CD8-positive, alpha-beta memory T cell (primary cell): Measurements from ENCODE around the gene HLCS. TPM values are rescaled to one million over a fixed set of nuclear protein-coding genes. Genes with fewer than 3 reads are reported as not detected.
A peak's percentile ranks its signal among the peaks of the same experiment; 100 is the strongest.

Experiments used
- CTCF ChIA-PET: fragments of 350-600 bp; sonication (Branson Sonifier 250); formaldehyde crosslinking; loops from one replicate; lab custom pipeline; 2021; ENCODE audit warnings: antibody characterized with exemption; lab: Charles Lee
- POLR2A ChIA-PET: fragments of 350-600 bp; sonication (Branson Sonifier 250); formaldehyde crosslinking; loops from one replicate; lab custom pipeline; 2021; ENCODE audit warnings: antibody characterized with exemption; lab: Charles Lee
- DNase-seq, 5 donors: peaks; one replicate each; pipeline versions ENCODE4 v3.0.0 to v3.0.0-alpha.2; 2020 to 2022; ENCODE audit warnings: mixed read lengths in 1 of 5
- H3K27ac ChIP-seq: one replicate; pipeline ENCODE4 v1.7.0; 2013; ENCODE audit warnings: low read depth, mild to moderate bottlenecking, low read length, moderate library complexity
- H3K27me3 ChIP-seq: 2 replicates; pipeline ENCODE4 v1.7.0; 2013; ENCODE audit warnings: low read length, mild to moderate bottlenecking; ENCODE audit not compliant: insufficient read depth, poor library complexity, severe bottlenecking
- H3K36me3 ChIP-seq: 2 replicates; pipeline ENCODE4 v1.7.0; 2013; ENCODE audit warnings: mild to moderate bottlenecking, low read length, moderate library complexity; ENCODE audit not compliant: insufficient read depth
- H3K4me1 ChIP-seq: 2 replicates; pipeline ENCODE4 v1.7.0; 2013; ENCODE audit warnings: mild to moderate bottlenecking, low read length, moderate library complexity; ENCODE audit not compliant: insufficient read depth
- H3K4me3 ChIP-seq: 2 replicates; pipeline ENCODE4 v1.7.0; 2013; ENCODE audit warnings: mild to moderate bottlenecking, low read length
- H3K9me3 ChIP-seq: 2 replicates; pipeline ENCODE4 v1.7.0; 2013; ENCODE audit warnings: mild to moderate bottlenecking, low read length
- H3K27ac Mint-ChIP-seq, 8 donors: one replicate each; pipeline ENCODE4 v1.8.0; 2020 to 2021; ENCODE audit warnings: mixed read lengths in 8 of 8, mild to moderate bottlenecking in 6 of 8, inconsistent platforms in 3 of 8, moderate library complexity in 3 of 8
- H3K27me3 Mint-ChIP-seq, 2 donors: one replicate each; pipeline ENCODE4 v1.8.0; 2020 to 2021; ENCODE audit warnings: mixed read lengths in 2 of 2, mild to moderate bottlenecking in 1 of 2, moderate library complexity in 1 of 2
- H3K36me3 Mint-ChIP-seq, 3 donors: one replicate each; pipeline ENCODE4 v1.8.0; 2020 to 2021; ENCODE audit warnings: mixed read lengths in 3 of 3, inconsistent platforms in 1 of 3, mild to moderate bottlenecking in 1 of 3
- H3K4me1 Mint-ChIP-seq, 3 donors: one replicate each; pipeline ENCODE4 v1.8.0; 2020 to 2021; ENCODE audit warnings: mixed read lengths in 3 of 3, inconsistent platforms in 1 of 3, mild to moderate bottlenecking in 1 of 3
- H3K4me3 Mint-ChIP-seq, 7 donors: one replicate each; pipeline ENCODE4 v1.8.0; 2020 to 2021; ENCODE audit warnings: mixed read lengths in 7 of 7, mild to moderate bottlenecking in 6 of 7, moderate library complexity in 4 of 7, inconsistent platforms in 2 of 7
- H3K9me3 Mint-ChIP-seq, 5 donors: one replicate each; pipeline ENCODE4 v1.8.0; 2020 to 2022; ENCODE audit warnings: mixed read lengths in 5 of 5, mild to moderate bottlenecking in 3 of 5, moderate library complexity in 2 of 5, inconsistent platforms in 1 of 5
- polyA plus RNA-seq: library from polyadenylated mRNA; unstranded; fragments of 300-500 nt; fragmentation: Illumina TruSeq; gene quantifications from one replicate; pipeline ENCODE4 v1.2.3, GENCODE V29; 2021
- total RNA-seq, 2 experiments: library from RNA; stranded (reverse); gene quantifications; one replicate each; pipeline ENCODE4 v1.2.3, GENCODE V29; 2021

Gene HLCS
- total and polyA plus RNA-seq, 3 experiments from 2014 or later = 12.7 to 14.7 (median 13.4) TPM

DNA sequence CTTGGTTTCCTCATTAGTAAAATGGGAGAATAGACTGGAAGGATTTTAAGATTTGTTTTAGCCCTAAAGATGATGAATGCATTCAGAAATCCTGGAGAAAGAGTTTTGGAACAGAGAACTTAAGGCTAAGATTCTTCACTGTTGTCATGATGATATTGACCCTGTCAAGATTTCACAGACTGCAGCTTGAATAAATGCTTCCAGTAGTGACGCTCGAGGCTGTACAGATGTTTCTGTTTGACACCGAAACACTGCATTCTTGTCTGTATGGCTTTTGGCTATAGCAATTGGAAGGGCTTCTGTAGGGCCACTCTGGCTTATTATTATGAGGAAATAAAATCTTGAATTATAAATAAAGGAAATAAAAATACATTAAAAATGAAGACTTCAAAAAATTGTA is 241.8 kb downstream of the HLCS start:
- peaks cover 20 to 26% of the 10 kb centered on the region in 2 donors for H3K27me3 Mint-ChIP-seq
- H3K9me3 Mint-ChIP-seq = no peaks in the 10 kb centered on the region
- H3K4me3 ChIP-seq = no peak overlapping the region
- peaks cover 4% of the 10 kb centered on the region for H3K27me3 ChIP-seq
- H3K9me3 ChIP-seq = no peaks in the 10 kb centered on the region
- no peak for DNase-seq
- H3K36me3 Mint-ChIP-seq = no peaks in the 10 kb centered on the region
- H3K4me1 ChIP-seq = no peaks in the 10 kb centered on the region
- CTCF ChIA-PET = no interaction called here
- POLR2A ChIA-PET = no interaction called here
- no peaks in the 10 kb centered on the region for H3K4me1 Mint-ChIP-seq
- H3K36me3 ChIP-seq = no peaks in the 10 kb centered on the region
- no peak overlapping the region for H3K27ac Mint-ChIP-seq
- H3K27ac ChIP-seq = no peak overlapping the region
- no peak overlapping the region for H3K4me3 Mint-ChIP-seq

- Histone ChIP-seq H3K4me1 (no peaks in the 10 kb centered on the region), H3K27ac (no peak overlapping the region), H3K27me3 (peaks cover 7% of the 10 kb centered on the region), H3K4me3 (no peak overlapping the region), H3K36me3 (no peaks in the 10 kb centered on the region), H3K9me3 (no peaks in the 10 kb centered on the region)
- Mint-ChIP-seq H3K27me3 (peaks cover 26 to 32% of the 10 kb centered on the region in 2 donors), H3K4me3 (no peak overlapping the region), H3K4me1 (no peaks in the 10 kb centered on the region), H3K27ac (no peak overlapping the region), H3K9me3 (no peaks in the 10 kb centered on the region), H3K36me3 (no peaks in the 10 kb centered on the region)
- no peak for DNase-seq
- ChIA-PET CTCF (no interaction called here), POLR2A (no interaction called here)
Measured at GRCh38 chr21:36723371-36723881, 243.0 kb downstream of the HLCS start.

- Histone ChIP-seq H3K27ac (no peak overlapping the region), H3K9me3 (no peaks in the 10 kb centered on the region), H3K4me3 (no peak overlapping the region), H3K4me1 (no peaks in the 10 kb centered on the region), H3K36me3 (no peaks in the 10 kb centered on the region), H3K27me3 (peaks cover 11% of the 10 kb centered on the region)
- CTCF ChIA-PET = no interaction called here
- POLR2A ChIA-PET = no interaction called here
- Mint-ChIP-seq H3K9me3 (no peaks in the 10 kb centered on the region), H3K4me3 (no peak overlapping the region), H3K27ac (no peak overlapping the region), H3K36me3 (no peaks in the 10 kb centered on the region), H3K27me3 (peaks cover 28 to 37% of the 10 kb centered on the region in 2 donors), H3K4me1 (no peaks in the 10 kb centered on the region)
- no peak for DNase-seq
Measured at GRCh38 chr21:36722370-36723368, 243.8 kb downstream of the HLCS start.

- no peak for DNase-seq
- Histone ChIP-seq H3K4me3 (no peak overlapping the region), H3K27me3 (peaks cover 6% of the 10 kb centered on the region), H3K36me3 (no peaks in the 10 kb centered on the region), H3K9me3 (no peaks in the 10 kb centered on the region), H3K27ac (no peak overlapping the region), H3K4me1 (no peaks in the 10 kb centered on the region)
- H3K27ac Mint-ChIP-seq = no peak overlapping the region
- H3K27me3 Mint-ChIP-seq = peaks cover 28 to 37% of the 10 kb centered on the region in 2 donors
- no peaks in the 10 kb centered on the region for H3K36me3 Mint-ChIP-seq
- H3K4me1 Mint-ChIP-seq = no peaks in the 10 kb centered on the region
- ChIA-PET POLR2A (no interaction called here), CTCF (no interaction called here)
- H3K4me3 Mint-ChIP-seq = no peak overlapping the region
- H3K9me3 Mint-ChIP-seq = no peaks in the 10 kb centered on the region
Measured at GRCh38 chr21:36721817-36722216, 244.7 kb downstream of the HLCS start.

DNA sequence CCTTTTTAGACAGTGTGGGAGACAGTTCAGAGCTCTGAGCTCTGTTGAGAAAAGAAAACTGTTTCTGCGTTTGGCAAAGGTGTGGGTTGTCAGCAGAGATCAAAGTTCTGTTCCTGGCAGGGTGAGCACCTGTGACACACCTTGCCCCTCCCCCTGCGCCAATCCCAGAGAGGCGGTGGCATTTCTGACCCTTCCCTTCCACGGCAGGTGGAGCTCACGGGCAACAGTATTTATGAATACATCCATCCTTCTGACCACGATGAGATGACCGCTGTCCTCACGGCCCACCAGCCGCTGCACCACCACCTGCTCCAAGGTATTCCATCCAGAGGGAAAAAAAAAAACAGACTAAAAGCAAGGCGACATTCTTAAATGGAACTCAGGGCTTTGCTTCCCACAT is 246.9 kb downstream of the HLCS start:
- H3K4me3 ChIP-seq = no peak overlapping the region
- no peaks in the 10 kb centered on the region for H3K4me1 ChIP-seq
- no peak for DNase-seq
- H3K36me3 Mint-ChIP-seq = no peaks in the 10 kb centered on the region
- no peaks in the 10 kb centered on the region for H3K4me1 Mint-ChIP-seq
- no peaks in the 10 kb centered on the region for H3K9me3 ChIP-seq
- H3K4me3 Mint-ChIP-seq = no peak overlapping the region
- H3K27ac ChIP-seq = no peak overlapping the region
- H3K9me3 Mint-ChIP-seq = no peaks in the 10 kb centered on the region
- H3K27ac Mint-ChIP-seq = no peak overlapping the region
- CTCF ChIA-PET = no interaction called here
- peaks cover 33 to 57% of the 10 kb centered on the region in 2 donors for H3K27me3 Mint-ChIP-seq
- H3K27me3 ChIP-seq = peaks cover 11% of the 10 kb centered on the region
- no peaks in the 10 kb centered on the region for H3K36me3 ChIP-seq
- POLR2A ChIA-PET = no interaction called here

DNA sequence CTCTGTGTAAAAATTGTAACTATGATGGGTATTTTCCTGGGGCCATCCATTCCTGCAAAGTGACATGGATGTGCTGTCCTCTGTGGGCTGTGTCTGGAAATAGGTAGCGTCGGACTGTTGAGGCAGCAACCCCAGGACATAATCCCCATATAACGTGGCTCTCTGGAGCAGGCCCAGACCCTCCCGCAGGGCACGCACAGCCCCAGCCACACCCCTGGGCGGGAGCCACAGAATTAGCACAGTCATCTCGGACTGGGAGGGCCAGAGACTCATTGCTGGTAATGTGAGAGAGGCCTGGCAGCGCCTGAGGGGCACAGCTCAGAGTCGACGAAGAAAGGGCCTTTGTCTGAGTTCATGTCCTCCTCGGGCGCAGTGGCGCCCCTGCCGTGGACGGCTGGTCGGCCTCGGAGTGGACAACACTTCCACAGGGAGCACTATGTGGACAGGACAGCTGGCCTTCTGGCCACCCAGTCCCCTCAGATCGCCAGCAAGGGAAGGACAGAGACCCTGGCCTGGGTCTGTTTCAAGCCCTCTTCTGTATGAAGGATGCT is 247.4 kb downstream of the HLCS start:
- Mint-ChIP-seq H3K4me3 (no peak overlapping the region), H3K36me3 (no peaks in the 10 kb centered on the region), H3K27me3 (peaks cover 33 to 62% of the 10 kb centered on the region in 2 donors), H3K4me1 (no peaks in the 10 kb centered on the region), H3K27ac (no peak overlapping the region), H3K9me3 (no peaks in the 10 kb centered on the region)
- H3K9me3 ChIP-seq = no peaks in the 10 kb centered on the region
- H3K27me3 ChIP-seq = peaks cover 17% of the 10 kb centered on the region
- H3K4me1 ChIP-seq = no peaks in the 10 kb centered on the region
- no peaks in the 10 kb centered on the region for H3K36me3 ChIP-seq
- CTCF ChIA-PET = no interaction called here
- POLR2A ChIA-PET = no interaction called here
- peak in 1 of 5 donors; percentile 28 for DNase-seq
- no peak overlapping the region for H3K4me3 ChIP-seq
- H3K27ac ChIP-seq = no peak overlapping the region

DNA sequence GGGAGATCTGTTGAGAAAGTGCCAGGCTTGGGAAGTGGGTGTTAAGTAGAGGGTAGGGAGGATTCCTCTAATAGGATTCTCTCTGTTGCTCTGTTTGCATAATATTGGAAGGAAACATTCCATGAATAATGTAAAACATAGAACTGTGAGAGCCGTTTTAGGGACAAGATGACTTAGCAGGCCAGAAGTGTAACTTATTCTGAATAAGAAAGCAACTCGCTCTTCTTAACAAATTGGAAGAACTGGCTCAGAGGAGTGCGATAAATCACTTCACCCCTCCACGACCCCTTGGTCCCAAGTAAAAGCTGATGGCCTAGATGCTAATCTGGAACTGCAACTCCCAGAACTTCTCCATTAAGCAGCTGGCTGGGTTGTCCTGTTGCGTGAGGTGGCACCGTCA is 248.5 kb downstream of the HLCS start:
- Histone ChIP-seq H3K9me3 (no peaks in the 10 kb centered on the region), H3K4me1 (no peaks in the 10 kb centered on the region), H3K4me3 (no peak overlapping the region), H3K36me3 (no peaks in the 10 kb centered on the region), H3K27ac (no peak overlapping the region), H3K27me3 (peaks cover 17% of the 10 kb centered on the region)
- H3K27me3 Mint-ChIP-seq = peaks cover 30 to 73% of the 10 kb centered on the region in 2 donors
- H3K4me3 Mint-ChIP-seq = no peak overlapping the region
- no peaks in the 10 kb centered on the region for H3K9me3 Mint-ChIP-seq
- no peaks in the 10 kb centered on the region for H3K36me3 Mint-ChIP-seq
- no peaks in the 10 kb centered on the region for H3K4me1 Mint-ChIP-seq
- POLR2A ChIA-PET = no interaction called here
- H3K27ac Mint-ChIP-seq = no peak overlapping the region
- CTCF ChIA-PET = no interaction called here
- DNase-seq = peak in 1 of 5 donors; percentile 19

- DNase-seq = no peak
- POLR2A ChIA-PET = no interaction called here
- Histone ChIP-seq H3K9me3 (no peaks in the 10 kb centered on the region), H3K27me3 (peaks cover 21% of the 10 kb centered on the region), H3K36me3 (no peaks in the 10 kb centered on the region), H3K27ac (no peak overlapping the region), H3K4me1 (no peaks in the 10 kb centered on the region), H3K4me3 (no peak overlapping the region)
- Mint-ChIP-seq H3K4me3 (no peak overlapping the region), H3K9me3 (no peaks in the 10 kb centered on the region), H3K27ac (no peak overlapping the region), H3K4me1 (no peaks in the 10 kb centered on the region), H3K27me3 (peaks cover 27 to 78% of the 10 kb centered on the region in 2 donors), H3K36me3 (no peaks in the 10 kb centered on the region)
- CTCF ChIA-PET = no interaction called here
Measured at GRCh38 chr21:36716836-36717235, 249.6 kb downstream of the HLCS start.
